HepG2 (cell line): ENCODE measurements around the gene SNUPN. TPM values are rescaled to one million over a fixed set of nuclear protein-coding genes. Genes with fewer than 3 reads are reported as not detected.

Experiments used
- ATRX ChIP-seq: sonication (generic); formaldehyde crosslinking; IDR thresholded peaks from 2 replicates; pipeline ENCODE4 v1.4.0; 2020; ENCODE audit warnings: missing genetic modification reagents, borderline replicate concordance
- CTCF ChIP-seq: sonication (generic); formaldehyde crosslinking; IDR thresholded peaks from 2 replicates; pipeline ENCODE4 v1.5.0; 2020; ENCODE audit warnings: mild to moderate bottlenecking, missing genetic modification reagents, moderate library complexity
- HMG20B ChIP-seq: conservative IDR thresholded peaks from 2 replicates; pipeline ENCODE4 v1.6.1; 2016; ENCODE audit warnings: missing genetic modification reagents, missing compliant biosample characterization
- HOXD1 ChIP-seq: sonication (generic); formaldehyde crosslinking; IDR thresholded peaks from 2 replicates; pipeline ENCODE4 v1.5.0; 2020; ENCODE audit warnings: missing genetic modification reagents
- KLF9 ChIP-seq: IDR thresholded peaks from 2 replicates; pipeline ENCODE4 v1.6.1; 2016; ENCODE audit warnings: low read depth
- KMT2A ChIP-seq: sonication (generic); formaldehyde crosslinking; IDR thresholded peaks from 2 replicates; pipeline ENCODE4 v1.4.0; 2020; ENCODE audit warnings: missing genetic modification reagents
- NR2F1 ChIP-seq, 2 experiments: fragments of 450-650 bp in 1 of 2; formaldehyde crosslinking in 1 of 2; IDR thresholded peaks; 2 replicates each; pipeline versions ENCODE4 v1.5.0 to v1.6.1; 2016 to 2020; ENCODE audit warnings: mild to moderate bottlenecking in 1 of 2, missing compliant biosample characterization in 1 of 2, missing genetic modification reagents in 1 of 2, moderate library complexity in 1 of 2
- ONECUT2 ChIP-seq: sonication (generic); formaldehyde crosslinking; IDR thresholded peaks from 2 replicates; pipeline ENCODE4 v1.4.0; 2020; ENCODE audit warnings: missing genetic modification reagents
- PCBP1 ChIP-seq: fragments of 200-400 bp; formaldehyde crosslinking; IDR thresholded peaks from 2 replicates; pipeline ENCODE4 v1.6.1; 2017; ENCODE audit warnings: mild to moderate bottlenecking, low read depth, low read length, borderline replicate concordance
- PPARG ChIP-seq: conservative IDR thresholded peaks from 2 replicates; pipeline ENCODE4 v1.6.1; 2016; ENCODE audit warnings: missing biosample characterization, missing genetic modification reagents
- PRMT3 ChIP-seq: sonication (generic); formaldehyde crosslinking; IDR thresholded peaks from 2 replicates; pipeline ENCODE4 v1.8.1; 2022; ENCODE audit warnings: low read depth, mild to moderate bottlenecking, moderate library complexity, missing genetic modification reagents, borderline replicate concordance
- RBAK ChIP-seq: sonication (generic); formaldehyde crosslinking; IDR thresholded peaks from 2 replicates; pipeline ENCODE4 v1.5.1; 2020; ENCODE audit warnings: mild to moderate bottlenecking, missing genetic modification reagents
- RNF219 ChIP-seq: sonication (generic); formaldehyde crosslinking; IDR thresholded peaks from 2 replicates; pipeline ENCODE4 v1.5.0; 2020; ENCODE audit warnings: mild to moderate bottlenecking, missing genetic modification reagents
- RXRB ChIP-seq: IDR thresholded peaks from 2 replicates; pipeline ENCODE4 v1.6.1; 2016; ENCODE audit warnings: borderline replicate concordance, missing genetic modification reagents, missing compliant biosample characterization
- SAP130 ChIP-seq: IDR thresholded peaks from 2 replicates; pipeline ENCODE4 v1.6.1; 2016; ENCODE audit warnings: low read depth
- SMAD3 ChIP-seq: sonication (generic); formaldehyde crosslinking; IDR thresholded peaks from 2 replicates; pipeline ENCODE4 v1.4.0; 2020; ENCODE audit warnings: missing genetic modification reagents
- SPEN ChIP-seq: sonication (generic); formaldehyde crosslinking; IDR thresholded peaks from 2 replicates; pipeline ENCODE4 v1.5.1; 2020; ENCODE audit warnings: low read depth, mild to moderate bottlenecking, missing genetic modification reagents
- TFDP1 ChIP-seq: IDR thresholded peaks from 2 replicates; pipeline ENCODE4 v1.6.1; 2016; ENCODE audit warnings: missing compliant biosample characterization, missing genetic modification reagents, borderline replicate concordance
- YEATS2 ChIP-seq: sonication (generic); formaldehyde crosslinking; IDR thresholded peaks from 2 replicates; pipeline ENCODE4 v1.4.0; 2020; ENCODE audit warnings: missing genetic modification reagents, borderline replicate concordance
- ZBTB33 ChIP-seq: sonication (generic); formaldehyde crosslinking; IDR thresholded peaks from 2 replicates; pipeline ENCODE4 v1.4.0; 2020; ENCODE audit warnings: missing genetic modification reagents
- ZFP36 ChIP-seq: fragments of 150-350 bp; IDR thresholded peaks from 2 replicates; pipeline ENCODE4 v1.6.1; 2018; ENCODE audit warnings: borderline replicate concordance, low read length, low read depth; ENCODE audit not compliant: partially characterized antibody
- ZNF44 ChIP-seq: sonication (generic); formaldehyde crosslinking; IDR thresholded peaks from 2 replicates; pipeline ENCODE4 v1.5.1; 2020; ENCODE audit warnings: mild to moderate bottlenecking, missing genetic modification reagents
- ZNF460 ChIP-seq: sonication (generic); formaldehyde crosslinking; IDR thresholded peaks from 2 replicates; pipeline ENCODE4 v1.5.1; 2020; ENCODE audit warnings: missing genetic modification reagents, mild to moderate bottlenecking, borderline replicate concordance
- ZNF772 ChIP-seq: sonication (generic); formaldehyde crosslinking; IDR thresholded peaks from 2 replicates; pipeline ENCODE4 v1.5.0; 2020; ENCODE audit warnings: mild to moderate bottlenecking, missing genetic modification reagents
- ZNF788 ChIP-seq: sonication (generic); formaldehyde crosslinking; IDR thresholded peaks from 2 replicates; pipeline ENCODE4 v1.5.0; 2020; ENCODE audit warnings: mild to moderate bottlenecking, missing genetic modification reagents, borderline replicate concordance
- polyA plus RNA-seq, 8 experiments: library from polyadenylated mRNA; depleted of rRNA in 3 of 8; stranded (reverse) in 7 of 8; unstranded in 1 of 8; fragments of >200 nt; fragmentation: Illumina TruSeq in 4 of 8; extraction: Trizol in 4 of 8; gene quantifications; 2 replicates each; pipeline versions ENCODE4 v1.2.1 to v1.2.3, GENCODE V29; 2011 to 2016; ENCODE audit warnings: low read depth in 4 of 8, missing spikeins in 1 of 8, mixed read lengths in 1 of 8; ENCODE audit not compliant: insufficient read depth in 1 of 8
- total RNA-seq, 5 experiments: library from RNA; depleted of rRNA; stranded (reverse); fragments of >200 nt; fragmentation: Illumina TruSeq; extraction: Trizol; gene quantifications; 2 replicates each; pipeline ENCODE4 v1.2.3, GENCODE V29; 2016; ENCODE audit warnings: low read depth in 1 of 5

Gene SNUPN
- total and polyA plus RNA-seq, 2 of the 13 experiments (the other 11 are each of a cell fraction or from before 2014, with no cell fraction given): 9.0 to 16.4 TPM

- TF ChIP-seq CTCF (CRISPR knock-in tag) (no peak), RNF219 (CRISPR knock-in tag) (no peak), PPARG (CRISPR knock-in tag) (peak; percentile 88), RXRB (CRISPR knock-in tag) (peak; percentile 85), HOXD1 (CRISPR knock-in tag) (no peak), ONECUT2 (no peak), YEATS2 (CRISPR knock-in tag) (no peak), ZFP36 (no peak), RBAK (CRISPR knock-in tag) (no peak), SAP130 (peak; percentile 13; the same call in 1 of the 2 replicates), ZNF772 (CRISPR knock-in tag) (no peak), TFDP1 (CRISPR knock-in tag) (no peak), NR2F1 (CRISPR knock-in tag; IDR thresholded peaks at IDR 0.05) (peak; percentile 24 to 29; a peak in 2 of 4 replicates), ATRX (CRISPR knock-in tag) (no peak), KMT2A (CRISPR knock-in tag) (no peak), SPEN (peak; percentile 42; the same call in 1 of the 2 replicates), HMG20B (CRISPR knock-in tag) (no peak), ZBTB33 (CRISPR knock-in tag) (no peak), ZNF44 (CRISPR knock-in tag) (no peak), KLF9 (CRISPR knock-in tag) (no peak), ZNF460 (no peak), ZNF788 (no peak), PRMT3 (CRISPR knock-in tag) (no peak), SMAD3 (CRISPR knock-in tag) (no peak), PCBP1 (0 out of 2 replicates have a peak, but pooled peaks have one; percentile 32)
Measured at GRCh38 chr15:75663931-75664421, 38.5 kb upstream of the SNUPN start (continued).
